IMR-90 (cell line): ENCODE results near the gene PHC3. TPM values are rescaled to one million over a fixed set of nuclear protein-coding genes. Genes with fewer than 3 reads are reported as not detected.
A peak's percentile ranks its signal among the peaks of the same experiment; 100 is the strongest.

Source experiments
- ATAC-seq: fragments of 200-7000 bp; cut with Tn5 transposase; 2 replicates; pipeline ENCODE4 v1.9.1; 2020; ENCODE audit warnings: low read depth, mild to moderate bottlenecking, moderate library complexity
- BruUV-seq: library from RNA; stranded (reverse); fragments of 400-500 nt; replicated peaks from 2 replicates; lab custom pipeline; 2021; lab: Mats Ljungman, UMichigan
- CTCF ChIA-PET: fragments of 300-600 bp; formaldehyde crosslinking; extraction: SDS; loops from one replicate; lab custom pipeline; 2021; ENCODE audit warnings: antibody characterized with exemption; lab: Yijun Ruan, JAX
- POLR2A ChIA-PET: fragments of 300-600 bp; sonication (Branson Sonifier 250); formaldehyde crosslinking; loops from one replicate; lab custom pipeline; 2022; ENCODE audit warnings: antibody characterized with exemption; ENCODE audit not compliant: unreplicated experiment; lab: Charles Lee
- DNase-seq: peaks from one replicate; pipeline ENCODE4 v3.0.0; 2013
- H2AFZ ChIP-seq: replicated peaks from 2 replicates; pipeline ENCODE3; 2013; ENCODE audit warnings: low read length, mild to moderate bottlenecking; ENCODE audit not compliant: poor library complexity
- H2AK5ac ChIP-seq: 2 replicates; pipeline ENCODE4 v1.6.1; 2013; ENCODE audit warnings: low read depth, low read length, inconsistent platforms
- H2AK9ac ChIP-seq: replicated peaks from 2 replicates; pipeline ENCODE3; 2013; ENCODE audit warnings: mild to moderate bottlenecking, low read depth, low read length, moderate library complexity; ENCODE audit not compliant: poor library complexity
- H2BK120ac ChIP-seq: 2 replicates; pipeline ENCODE4 v1.6.1; 2013; ENCODE audit warnings: low read depth, low read length, inconsistent platforms
- H2BK15ac ChIP-seq: 3 replicates; pipeline ENCODE4 v1.6.1; 2013; ENCODE audit warnings: low read depth, low read length, inconsistent platforms
- H2BK20ac ChIP-seq: 2 replicates; pipeline ENCODE4 v1.6.1; 2013; ENCODE audit warnings: low read depth, mild to moderate bottlenecking, inconsistent platforms, low read length, moderate library complexity
- H2BK5ac ChIP-seq: 2 replicates; pipeline ENCODE4 v1.6.1; 2013; ENCODE audit warnings: mild to moderate bottlenecking, low read depth, low read length, inconsistent platforms; ENCODE audit not compliant: poor library complexity, severe bottlenecking
- H3K14ac ChIP-seq: replicated peaks from 2 replicates; pipeline ENCODE4 v1.6.1; 2013; ENCODE audit warnings: low read depth, low read length, inconsistent platforms
- H3K18ac ChIP-seq: 2 replicates; pipeline ENCODE4 v1.6.1; 2013; ENCODE audit warnings: low read depth, low read length, control low read depth
- H3K23ac ChIP-seq: 2 replicates; pipeline ENCODE4 v1.6.1; 2013; ENCODE audit warnings: low read depth, low read length, inconsistent platforms
- H3K27ac ChIP-seq: 2 replicates; pipeline ENCODE4 v1.5.1; 2013; ENCODE audit warnings: mild to moderate bottlenecking, control low read depth, low read length; ENCODE audit not compliant: insufficient read depth
- H3K27me3 ChIP-seq: 2 replicates; pipeline ENCODE4 v1.6.1; 2013; ENCODE audit warnings: low read length; ENCODE audit not compliant: control insufficient read depth, insufficient read depth
- H3K36me3 ChIP-seq: 2 replicates; pipeline ENCODE4 v1.6.1; 2013; ENCODE audit warnings: low read length, mixed read lengths; ENCODE audit not compliant: control insufficient read depth, insufficient read depth
- H3K4ac ChIP-seq: 2 replicates; pipeline ENCODE4 v1.6.1; 2013; ENCODE audit warnings: low read depth, low read length, inconsistent platforms
- H3K4me1 ChIP-seq: 2 replicates; pipeline ENCODE4 v1.6.1; 2013; ENCODE audit warnings: low read length, mixed read lengths; ENCODE audit not compliant: control insufficient read depth, insufficient read depth
- H3K4me2 ChIP-seq: 2 replicates; pipeline ENCODE4 v1.6.1; 2013; ENCODE audit warnings: low read depth, mild to moderate bottlenecking, control low read depth, low read length, moderate library complexity
- H3K4me3 ChIP-seq: 2 replicates; pipeline ENCODE4 v1.5.1; 2013; ENCODE audit warnings: low read depth, mild to moderate bottlenecking, control low read depth, low read length, moderate library complexity; ENCODE audit not compliant: insufficient read depth
- H3K56ac ChIP-seq: 2 replicates; pipeline ENCODE4 v1.6.1; 2013; ENCODE audit warnings: low read length, inconsistent platforms; ENCODE audit not compliant: insufficient read depth; ENCODE audit errors: extremely low read depth
- H3K79me1 ChIP-seq, 2 experiments: 2 replicates each; pipeline ENCODE4 v1.6.1; 2013; ENCODE audit warnings: low read length in 2 of 2, inconsistent platforms in 1 of 2, low read depth in 1 of 2
- H3K9ac ChIP-seq: 2 replicates; pipeline ENCODE4 v1.6.1; 2013; ENCODE audit warnings: low read depth, low read length, control low read depth
- H3K9me1 ChIP-seq: 2 replicates; pipeline ENCODE4 v1.6.1; 2013; ENCODE audit warnings: low read length, inconsistent platforms; ENCODE audit not compliant: insufficient read depth
- H3K9me3 ChIP-seq: 2 replicates; pipeline ENCODE4 v1.6.1; 2013; ENCODE audit warnings: low read length; ENCODE audit not compliant: control insufficient read depth, insufficient read depth
- H4K20me1 ChIP-seq: 2 replicates; pipeline ENCODE4 v1.6.1; 2013; ENCODE audit warnings: low read length, inconsistent platforms; ENCODE audit not compliant: insufficient read depth
- H4K5ac ChIP-seq: 2 replicates; pipeline ENCODE4 v1.6.1; 2013; ENCODE audit warnings: mild to moderate bottlenecking, low read depth, low read length, control low read depth
- H4K8ac ChIP-seq, 2 experiments: 2 replicates each; pipeline ENCODE4 v1.6.1; 2013; ENCODE audit warnings: low read depth in 2 of 2, low read length in 2 of 2, control low read depth in 1 of 2, inconsistent platforms in 1 of 2
- H4K91ac ChIP-seq: 2 replicates; pipeline ENCODE4 v1.6.1; 2013; ENCODE audit warnings: low read depth, low read length, inconsistent platforms; ENCODE audit not compliant: insufficient read depth
- CEBPB ChIP-seq: IDR thresholded peaks from 2 replicates; pipeline ENCODE4 v1.6.1; 2012; ENCODE audit warnings: low read depth, low read length, improper control_type of control experiment
- POLR2A ChIP-seq: IDR thresholded peaks from 2 replicates; pipeline ENCODE4 v1.6.1; 2012; ENCODE audit warnings: mild to moderate bottlenecking, low read depth, low read length
- RAD21 ChIP-seq: IDR thresholded peaks from 2 replicates; pipeline ENCODE4 v1.6.1; 2012; ENCODE audit warnings: low read length, improper control_type of control experiment
- WGBS, 2 experiments: methylation state at CpG; one replicate each; pipeline versions ENCODE4 v1.1.5 to v1.1.7; 2013; ENCODE audit warnings: missing lambda C conversion rate in 2 of 2; ENCODE audit not compliant: insufficient read length in 1 of 2; ENCODE audit errors: extremely low coverage in 2 of 2; 5-methylcytosine and 5-hydroxymethylcytosine counted together
- dilution Hi-C: fragments of 300-500 bp; cut with HindIII; formaldehyde crosslinking; loops from one replicate; pipeline ENCODE4 v1.14.3; 2018; ENCODE audit warnings: low sequenced_read_pairs; ENCODE audit not compliant: unreplicated experiment
- in situ Hi-C: fragments of 300-500 bp; cut with MboI; formaldehyde crosslinking; loops from 3 replicates; pipeline ENCODE4 v1.14.3; 2019; ENCODE audit warnings: low sequenced_read_pairs, inconsistent platforms, mixed read lengths
- intact Hi-C: fragments of 100-400 bp; cut with micrococcal nuclease; formaldehyde crosslinking; loops from 2 replicates; pipeline ENCODE4 v1.10.0; 2022
- polyA plus RNA-seq, 3 experiments: library from polyadenylated mRNA; depleted of rRNA; stranded (reverse); fragments of >200 nt; gene quantifications; 2 replicates each; pipeline ENCODE4 v1.2.3, GENCODE V29; 2012; ENCODE audit warnings: low replicate concordance in 1 of 3
- total RNA-seq: library from RNA; depleted of rRNA; stranded (reverse); fragments of >200 nt; gene quantifications from 2 replicates; pipeline ENCODE4 v1.2.3, GENCODE V29; 2012

The PHC3 gene
- total and polyA plus RNA-seq, 2 of the 4 experiments (the other 2 are of a cell fraction) = 18.3 to 26.3 TPM

- no peak overlapping the region for H2BK20ac ChIP-seq
- H3K9ac ChIP-seq = no peak overlapping the region
- no peak overlapping the region for H2AK5ac ChIP-seq
- BruUV-seq = no TSS peak
- H2AFZ ChIP-seq = no peak overlapping the region
- WGBS, 2 experiments = no CpG with 5 or more reads among the region's 4 CpGs
- no peak overlapping the region for H2BK15ac ChIP-seq
- H2AK9ac ChIP-seq = no peak overlapping the region
- no peak overlapping the region for H3K27ac ChIP-seq
- H3K18ac ChIP-seq = no peak overlapping the region
- H3K23ac ChIP-seq = no peak overlapping the region
- H3K4me3 ChIP-seq = no peak overlapping the region
- peaks cover 47% of the 10 kb centered on the region for H4K20me1 ChIP-seq
- no peak overlapping the region for H2BK120ac ChIP-seq
- no peaks in the 10 kb centered on the region for H3K9me1 ChIP-seq
- H3K56ac ChIP-seq = no peak overlapping the region
- H3K4me2 ChIP-seq = no peak overlapping the region
- ChIA-PET CTCF (interaction anchor here (0.6 kb wide), 1 partner anchor 14 kb away, joined by 3 read pairs; no protein-coding TSS in a partner anchor), POLR2A (no interaction called here)
- H3K79me1 ChIP-seq = peaks cover 21 to 56% of the 10 kb centered on the region in 2 experiments
- in situ Hi-C loops = no loop called here
- dilution Hi-C loops = no loop called here
- H3K4me1 ChIP-seq = no peaks in the 10 kb centered on the region
- H4K8ac ChIP-seq = no peak overlapping the region
- H3K9me3 ChIP-seq = no peaks in the 10 kb centered on the region
- H2BK5ac ChIP-seq = no peak overlapping the region
- TF ChIP-seq CEBPB (peak; percentile 57), RAD21 (no peak), POLR2A (no peak)
- peaks cover 35% of the 10 kb centered on the region for H3K36me3 ChIP-seq
- intact Hi-C loops = no loop called here
- H3K14ac ChIP-seq = no peak overlapping the region
- H3K27me3 ChIP-seq = no peaks in the 10 kb centered on the region
- no peak for DNase-seq
- no peak overlapping the region for H4K91ac ChIP-seq
- ATAC-seq = no peak
- no peak overlapping the region for H3K4ac ChIP-seq
- no peak overlapping the region for H4K5ac ChIP-seq
Measured at GRCh38 chr3:170163956-170164645, 17.4 kb downstream of the PHC3 start.
